H1 (cell line): Measurements from ENCODE around the gene SECISBP2. TPM values are rescaled to one million over a fixed set of nuclear protein-coding genes. Genes with fewer than 3 reads are reported as not detected.

Experiments used
- CTCF ChIA-PET: fragments of 300-600 bp; sonication (Branson Sonifier 250); formaldehyde crosslinking; loops from one replicate; lab custom pipeline; 2021; ENCODE audit not compliant: partially characterized antibody; lab: Charles Lee
- POLR2A ChIA-PET: fragments of 300-600 bp; sonication (Branson Sonifier 250); formaldehyde crosslinking; loops from one replicate; lab custom pipeline; 2021; ENCODE audit warnings: inconsistent platforms; ENCODE audit not compliant: partially characterized antibody; lab: Charles Lee
- DNase-seq, 2 experiments: peaks; one replicate each; pipeline versions ENCODE4 v3.0.0 to v3.0.0-alpha.2; 2010 to 2022; ENCODE audit warnings: low spot score in 2 of 2, low read depth in 1 of 2, mixed read lengths in 1 of 2
- FAIRE-seq: peaks from 2 replicates; lab custom pipeline; 2011; peaks lifted over from hg19 to GRCh38; lab: Jason Lieb, UNC
- H2AFZ ChIP-seq: 2 replicates; pipeline ENCODE4 v1.8.1; 2012; ENCODE audit warnings: low read length, inconsistent platforms
- H2AK5ac ChIP-seq: 2 replicates; pipeline ENCODE4 v1.6.1; 2013; ENCODE audit warnings: low read depth, low read length
- H2BK120ac ChIP-seq: replicated peaks from 2 replicates; pipeline ENCODE3; 2013; ENCODE audit warnings: low read depth, low read length, inconsistent platforms
- H2BK12ac ChIP-seq: 2 replicates; pipeline ENCODE4 v1.6.1; 2013; ENCODE audit warnings: low read depth, low read length
- H2BK15ac ChIP-seq: 2 replicates; pipeline ENCODE4 v1.6.1; 2013; ENCODE audit warnings: low read length
- H2BK20ac ChIP-seq: 2 replicates; pipeline ENCODE4 v1.6.1; 2013; ENCODE audit warnings: low read length
- H2BK5ac ChIP-seq: 2 replicates; pipeline ENCODE4 v1.6.1; 2013; ENCODE audit warnings: low read depth, low read length
- H3K14ac ChIP-seq: 2 replicates; pipeline ENCODE4 v1.6.1; 2013; ENCODE audit warnings: inconsistent platforms; ENCODE audit not compliant: insufficient read length
- H3K18ac ChIP-seq: 2 replicates; pipeline ENCODE4 v1.6.1; 2013; ENCODE audit warnings: low read length; ENCODE audit errors: extremely low read depth
- H3K23ac ChIP-seq: 2 replicates; pipeline ENCODE4 v1.6.1; 2013; ENCODE audit warnings: inconsistent platforms; ENCODE audit not compliant: insufficient read length
- H3K23me2 ChIP-seq: 2 replicates; pipeline ENCODE4 v1.6.1; 2013; ENCODE audit warnings: low read depth, low read length
- H3K27ac ChIP-seq: 2 replicates; pipeline ENCODE4 v1.6.1; 2011; ENCODE audit warnings: low read depth, low read length, inconsistent platforms
- H3K27me3 ChIP-seq, 4 experiments: replicated peaks in 1 of 4; 1 replicate in 1 of 4; 2 replicates in 3 of 4; pipeline versions ENCODE4 v1.6.1 to v1.8.1; 2011 to 2013; ENCODE audit warnings: low read length in 3 of 4, mild to moderate bottlenecking in 3 of 4, inconsistent platforms in 2 of 4, mixed read lengths in 2 of 4, moderate library complexity in 1 of 4; ENCODE audit not compliant: control insufficient read depth in 3 of 4, insufficient read depth in 3 of 4; ENCODE audit errors: extremely low read depth in 1 of 4
- H3K36me3 ChIP-seq, 4 experiments: 2 replicates each; pipeline versions ENCODE4 v1.6.1 to v1.8.1; 2011 to 2013; ENCODE audit warnings: mild to moderate bottlenecking in 4 of 4, low read length in 3 of 4, moderate library complexity in 2 of 4, control low read depth in 1 of 4, inconsistent platforms in 1 of 4; ENCODE audit not compliant: insufficient read depth in 4 of 4, control insufficient read depth in 2 of 4
- H3K4ac ChIP-seq: replicated peaks from 2 replicates; pipeline ENCODE3; 2013; ENCODE audit warnings: low read length, low read depth, mixed read lengths, inconsistent platforms; ENCODE audit not compliant: insufficient read length
- H3K4me1 ChIP-seq, 4 experiments: replicated peaks in 1 of 4; 1 replicate in 1 of 4; 2 replicates in 3 of 4; pipeline versions ENCODE4 v1.6.1 to v1.8.1; 2011 to 2013; ENCODE audit warnings: low read length in 3 of 4, inconsistent platforms in 2 of 4, mixed read lengths in 1 of 4; ENCODE audit not compliant: insufficient read depth in 4 of 4, control insufficient read depth in 3 of 4
- H3K4me2 ChIP-seq, 2 experiments: 2 replicates each; pipeline versions ENCODE4 v1.6.1 to v1.8.1; 2011 to 2013; ENCODE audit warnings: low read depth in 2 of 2, low read length in 2 of 2, control low read depth in 1 of 2, inconsistent platforms in 1 of 2, mild to moderate bottlenecking in 1 of 2; ENCODE audit not compliant: insufficient read depth in 1 of 2
- H3K4me3 ChIP-seq, 4 experiments: fragments of 200-600, 300-600 bp in 1 of 4; sonication (generic), shearing (Covaris generic), sonication (Bioruptor Twin) in 1 of 4; 2 replicates each; pipeline versions ENCODE4 v1.5.1 to v1.8.1; 2011 to 2016; ENCODE audit warnings: low read length in 4 of 4, low read depth in 3 of 4, control low read depth in 2 of 4, inconsistent platforms in 2 of 4, mild to moderate bottlenecking in 2 of 4, mixed read lengths in 1 of 4, moderate library complexity in 1 of 4; ENCODE audit not compliant: insufficient read depth in 2 of 4; ENCODE audit errors: extremely low read depth in 1 of 4
- H3K56ac ChIP-seq: replicated peaks from 2 replicates; pipeline ENCODE3; 2013; ENCODE audit warnings: low read depth, mild to moderate bottlenecking, mixed read lengths, low read length, inconsistent platforms; ENCODE audit not compliant: insufficient read length
- H3K79me1 ChIP-seq: 2 replicates; pipeline ENCODE4 v1.6.1; 2013; ENCODE audit warnings: low read depth, low read length, control low read depth
- H3K79me2 ChIP-seq, 2 experiments: 2 replicates each; pipeline versions ENCODE4 v1.6.1 to v1.8.1; 2012 to 2013; ENCODE audit warnings: low read length in 2 of 2, mild to moderate bottlenecking in 2 of 2, inconsistent platforms in 1 of 2; ENCODE audit not compliant: insufficient read depth in 2 of 2, control insufficient read depth in 1 of 2
- H3K9ac ChIP-seq, 4 experiments: replicated peaks in 1 of 4; 1 replicate in 1 of 4; 2 replicates in 3 of 4; pipeline versions ENCODE4 v1.6.1 to v1.8.1; 2011 to 2013; ENCODE audit warnings: low read depth in 3 of 4, low read length in 3 of 4, control low read depth in 2 of 4, mild to moderate bottlenecking in 2 of 4, moderate library complexity in 2 of 4, inconsistent platforms in 1 of 4; ENCODE audit errors: extremely low read depth in 1 of 4
- H3K9me3 ChIP-seq, 2 experiments: 2 replicates each; pipeline versions ENCODE4 v1.6.1 to v1.8.1; 2012 to 2013; ENCODE audit warnings: mild to moderate bottlenecking in 2 of 2, moderate library complexity in 2 of 2, control low read depth in 1 of 2, inconsistent platforms in 1 of 2, low read depth in 1 of 2, low read length in 1 of 2, mixed read lengths in 1 of 2; ENCODE audit not compliant: insufficient read depth in 2 of 2
- H4K20me1 ChIP-seq, 2 experiments: replicated peaks in 1 of 2; 2 replicates each; pipeline versions ENCODE3 to v1.8.1; 2011 to 2013; ENCODE audit warnings: inconsistent platforms in 2 of 2, low read length in 2 of 2, mild to moderate bottlenecking in 1 of 2; ENCODE audit not compliant: insufficient read depth in 2 of 2, control insufficient read depth in 1 of 2
- H4K5ac ChIP-seq: 2 replicates; pipeline ENCODE4 v1.6.1; 2013; ENCODE audit warnings: low read length, low read depth, mixed read lengths, inconsistent platforms; ENCODE audit not compliant: insufficient read length
- H4K8ac ChIP-seq: 2 replicates; pipeline ENCODE4 v1.8.0; 2013; ENCODE audit warnings: mild to moderate bottlenecking, moderate library complexity, low read length, inconsistent platforms; ENCODE audit not compliant: insufficient read depth; ENCODE audit errors: extremely low read depth
- H4K91ac ChIP-seq: replicated peaks from 2 replicates; pipeline ENCODE3; 2013; ENCODE audit warnings: low read length, mixed read lengths, inconsistent platforms; ENCODE audit not compliant: insufficient read length
- CBX8 ChIP-seq: fragments of 300-800, 300-1000 bp; sonication (generic); IDR thresholded peaks from 2 replicates; pipeline ENCODE4 v1.7.1; 2016; ENCODE audit warnings: low read depth, low read length, borderline replicate concordance
- USF2 ChIP-seq: IDR thresholded peaks from 2 replicates; pipeline ENCODE4 v1.6.1; 2011; ENCODE audit warnings: low read length, improper control_type of control experiment
- WGBS, 2 experiments: shearing (Covaris generic) in 1 of 2; methylation state at CpG; one replicate each; pipeline versions ENCODE4 v1.1.6 to v1.1.7; 2013 to 2015; ENCODE audit warnings: low lambda C conversion rate in 2 of 2, mixed read lengths in 2 of 2, inconsistent platforms in 1 of 2, low coverage in 1 of 2, missing lambda C conversion rate in 1 of 2; ENCODE audit not compliant: insufficient replicate concordance in 2 of 2, insufficient coverage in 1 of 2, insufficient read length in 1 of 2; ENCODE audit errors: extremely low coverage in 1 of 2, missing lambda C conversion rate in 1 of 2; 5-methylcytosine and 5-hydroxymethylcytosine counted together
- polyA plus RNA-seq, 7 experiments: library from polyadenylated mRNA; depleted of rRNA in 3 of 7; stranded (reverse) in 5 of 7; unstranded in 2 of 7; fragments of >200 nt in 5 of 7; fragments of 200-250 nt in 2 of 7; gene quantifications; 1 replicate in 5 of 7; 2 replicates in 1 of 7; 4 replicates in 1 of 7; pipeline versions ENCODE4 v1.2.1 to v1.2.3, GENCODE V29; 2011 to 2013; ENCODE audit warnings: missing spikeins in 2 of 7, mixed read lengths in 2 of 7
- total RNA-seq: library from RNA; stranded (reverse); fragmentation: NEBNext Ultra II Directional; extraction: Animal tissue kit (Norgen Biotek cat#: 25700); gene quantifications from 2 replicates; pipeline ENCODE4 v1.2.1, GENCODE V29; 2021

Gene SECISBP2
- total and polyA plus RNA-seq, 2 of the 8 experiments (the other 6 are each of a cell fraction or from before 2014, with no cell fraction given), result 39.0 to 61.7 TPM

GRCh38 chr9:89376286-89376685 is 58.0 kb downstream of the SECISBP2 start:
- Histone ChIP-seq H2BK15ac (no peak overlapping the region), H2BK20ac (no peak overlapping the region), H3K4me1 (no peaks in the 10 kb centered on the region), H4K20me1 (peaks cover 2 to 10% of the 10 kb centered on the region in 2 experiments), H3K36me3 (peaks cover 3 to 16% (median 6%) of the 10 kb centered on the region in 4 experiments; a peak in 6 of 8 replicates), H3K27me3 (no peaks in the 10 kb centered on the region), H3K18ac (no peak overlapping the region), H4K91ac (no peak overlapping the region), H3K79me1 (no peaks in the 10 kb centered on the region), H3K4me2 (no peak overlapping the region), H3K4me3 (no peak overlapping the region), H2BK5ac (no peak overlapping the region), H4K5ac (no peak overlapping the region), H2AK5ac (no peak overlapping the region), H3K9ac (no peak overlapping the region), H3K27ac (no peak overlapping the region), H2BK12ac (no peak overlapping the region), H3K4ac (no peak overlapping the region), H3K23ac (no peak overlapping the region), H4K8ac (no peak overlapping the region), H2BK120ac (no peak overlapping the region), H3K56ac (no peak overlapping the region), H3K23me2 (peaks cover 11% of the 10 kb centered on the region; the same call in 1 of the 2 replicates), H2AFZ (no peak overlapping the region), H3K79me2 (no peaks in the 10 kb centered on the region), H3K9me3 (no peaks in the 10 kb centered on the region), H3K14ac (no peak overlapping the region)
- 89% methylated on average over 4 of the region's 4 CpGs; no CpG with 5 or more reads in 1 of the 2 experiments for WGBS, 2 experiments
- FAIRE-seq (no peak), DNase-seq (no peak)
- no peak for TF ChIP-seq USF2
- TF ChIP-seq CBX8, result no peak
- ChIA-PET POLR2A (interaction anchor here (0.6 kb wide), 1 partner anchor 115 kb away, joined by 3 read pairs; no protein-coding TSS in a partner anchor), CTCF (interaction anchor here (1.3 to 2.4 kb wide), 3 partner anchors 55 to 217 kb away, joined by 5 to 11 read pairs (median 5); no protein-coding TSS in a partner anchor)
